ENCODE measurements around the gene PRAMEF17. TPM values are rescaled to one million over a fixed set of nuclear protein-coding genes. Genes with fewer than 3 reads are reported as not detected.

The PRAMEF17 gene
- total and polyA plus RNA-seq, 2 of the 8 experiments (the other 6 are each of a cell fraction or from before 2014, with no cell fraction given) = not detected

DNA sequence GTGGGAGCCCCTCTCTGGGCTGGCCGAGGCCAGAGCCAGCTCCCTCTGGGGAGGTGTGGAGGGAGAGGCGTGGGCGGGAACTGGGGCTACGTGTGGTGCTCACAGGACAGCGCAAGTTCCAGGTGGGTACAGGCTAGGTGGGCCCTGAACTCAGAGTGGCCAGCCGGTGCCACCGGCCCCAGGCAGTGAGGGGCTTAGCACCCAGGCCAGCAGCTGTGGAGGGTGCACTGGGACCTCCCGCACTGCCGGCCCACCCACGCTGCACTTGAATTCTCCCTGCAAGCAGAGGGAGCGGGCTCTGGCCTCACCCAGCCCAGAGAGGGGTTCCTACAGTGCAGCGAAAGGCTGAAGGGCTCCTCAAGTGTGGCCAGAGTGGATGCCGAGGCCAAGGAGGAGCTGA is 41.1 kb downstream of the PRAMEF17 start:
- POLR2A ChIA-PET (ENCODE audit: partially characterized antibody) = no interaction called here
- Histone ChIP-seq H3K9ac (replicated peaks in 1 of 4; ENCODE audit: extremely low read depth in 1 of 4, low read depth in 3 of 4, low read length in 3 of 4) (no peak overlapping the region), H2AFZ (ENCODE audit: low read length) (no peak overlapping the region), H3K79me1 (ENCODE audit: low read depth, low read length) (no peaks in the 10 kb centered on the region), H2AK5ac (ENCODE audit: low read depth, low read length) (no peak overlapping the region), H3K14ac (ENCODE audit: insufficient read length) (no peak overlapping the region), H2BK15ac (ENCODE audit: low read length) (no peak overlapping the region), H3K9me3 (ENCODE audit: insufficient read depth in 2 of 2, low read depth in 1 of 2, low read length in 1 of 2) (peaks cover 21 to 80% of the 10 kb centered on the region in 2 experiments), H3K4me1 (replicated peaks in 1 of 4; ENCODE audit: control insufficient read depth in 3 of 4, insufficient read depth in 4 of 4, low read length in 3 of 4) (no peaks in the 10 kb centered on the region), H3K56ac (replicated peaks; ENCODE audit: insufficient read length, low read depth, low read length) (no peak overlapping the region), H2BK120ac (replicated peaks; ENCODE audit: low read depth, low read length) (no peak overlapping the region), H4K5ac (ENCODE audit: insufficient read length, low read depth, low read length) (no peak overlapping the region), H3K4me3 (ENCODE audit: extremely low read depth in 1 of 4, insufficient read depth in 2 of 4, low read depth in 3 of 4, low read length in 4 of 4) (no peak overlapping the region), H3K23me2 (ENCODE audit: low read depth, low read length) (no peaks in the 10 kb centered on the region), H3K4me2 (ENCODE audit: insufficient read depth in 1 of 2, low read depth in 2 of 2, low read length in 2 of 2) (no peak overlapping the region), H3K27ac (ENCODE audit: low read depth, low read length) (no peak overlapping the region), H3K18ac (ENCODE audit: extremely low read depth, low read length) (no peak overlapping the region), H3K36me3 (ENCODE audit: control insufficient read depth in 2 of 4, insufficient read depth in 4 of 4, low read length in 3 of 4) (no peaks in the 10 kb centered on the region), H3K23ac (ENCODE audit: insufficient read length) (no peak overlapping the region), H4K91ac (replicated peaks; ENCODE audit: insufficient read length, low read length) (no peak overlapping the region), H4K20me1 (replicated peaks in 1 of 2; ENCODE audit: control insufficient read depth in 1 of 2, insufficient read depth in 2 of 2, low read length in 2 of 2) (no peaks in the 10 kb centered on the region), H3K4ac (replicated peaks; ENCODE audit: insufficient read length, low read depth, low read length) (no peak overlapping the region), H4K8ac (ENCODE audit: extremely low read depth, insufficient read depth, low read length) (no peak overlapping the region), H3K27me3 (replicated peaks in 1 of 4; ENCODE audit: control insufficient read depth in 3 of 4, extremely low read depth in 1 of 4, insufficient read depth in 3 of 4, low read length in 3 of 4) (no peaks in the 10 kb centered on the region), H2BK20ac (ENCODE audit: low read length) (no peak overlapping the region), H2BK5ac (ENCODE audit: low read depth, low read length) (no peak overlapping the region), H3K79me2 (ENCODE audit: control insufficient read depth in 1 of 2, insufficient read depth in 2 of 2, low read length in 2 of 2) (no peaks in the 10 kb centered on the region), H2BK12ac (ENCODE audit: low read depth, low read length) (no peak overlapping the region)
- FAIRE-seq (no peak), DNase-seq (ENCODE audit: low read depth in 1 of 2, low spot score in 2 of 2) (no peak)
- 90% methylated on average over 13 of the region's 13 CpGs; no CpG with 5 or more reads in 1 of the 2 experiments for WGBS, 2 experiments (ENCODE audit: extremely low coverage in 1 of 2, insufficient coverage in 1 of 2, insufficient read length in 1 of 2, insufficient replicate concordance in 2 of 2, low coverage in 1 of 2, low lambda C conversion rate in 2 of 2, missing lambda C conversion rate in 1 of 2)
- no peak for TF ChIP-seq ZNF274 (IDR thresholded peaks at IDR 0.05; ENCODE audit: borderline replicate concordance, extremely low read depth, low read length)
- TF ChIP-seq CBX5 (IDR thresholded peaks at IDR 0.05; ENCODE audit: low read depth, low read length) = no peak
- TF ChIP-seq, protein P1, sequence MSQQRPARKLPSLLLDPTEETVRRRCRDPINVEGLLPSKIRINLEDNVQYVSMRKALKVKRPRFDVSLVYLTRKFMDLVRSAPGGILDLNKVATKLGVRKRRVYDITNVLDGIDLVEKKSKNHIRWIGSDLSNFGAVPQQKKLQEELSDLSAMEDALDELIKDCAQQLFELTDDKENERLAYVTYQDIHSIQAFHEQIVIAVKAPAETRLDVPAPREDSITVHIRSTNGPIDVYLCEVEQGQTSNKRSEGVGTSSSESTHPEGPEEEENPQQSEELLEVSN (IDR thresholded peaks at IDR 0.05) = no peak
- TF ChIP-seq RXRA (IDR thresholded peaks at IDR 0.05; ENCODE audit: insufficient read depth, low read depth, low read length) = no peak
- TF ChIP-seq, protein P2, sequence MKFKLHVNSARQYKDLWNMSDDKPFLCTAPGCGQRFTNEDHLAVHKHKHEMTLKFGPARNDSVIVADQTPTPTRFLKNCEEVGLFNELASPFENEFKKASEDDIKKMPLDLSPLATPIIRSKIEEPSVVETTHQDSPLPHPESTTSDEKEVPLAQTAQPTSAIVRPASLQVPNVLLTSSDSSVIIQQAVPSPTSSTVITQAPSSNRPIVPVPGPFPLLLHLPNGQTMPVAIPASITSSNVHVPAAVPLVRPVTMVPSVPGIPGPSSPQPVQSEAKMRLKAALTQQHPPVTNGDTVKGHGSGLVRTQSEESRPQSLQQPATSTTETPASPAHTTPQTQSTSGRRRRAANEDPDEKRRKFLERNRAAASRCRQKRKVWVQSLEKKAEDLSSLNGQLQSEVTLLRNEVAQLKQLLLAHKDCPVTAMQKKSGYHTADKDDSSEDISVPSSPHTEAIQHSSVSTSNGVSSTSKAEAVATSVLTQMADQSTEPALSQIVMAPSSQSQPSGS (IDR thresholded peaks at IDR 0.05; ENCODE audit: low read length) = no peak
- no peak for TF ChIP-seq CREB1 (IDR thresholded peaks at IDR 0.05)
- no peak for TF ChIP-seq SAP30 (IDR thresholded peaks at IDR 0.05; ENCODE audit: insufficient read depth, insufficient replicate concordance, low read length)
- no peak for TF ChIP-seq JUN (IDR thresholded peaks at IDR 0.05; ENCODE audit: low read depth, low read length)
- no peak for TF ChIP-seq CHD1 (IDR thresholded peaks at IDR 0.05; ENCODE audit: low read depth, low read length)
- no peak for TF ChIP-seq NRF1 (IDR thresholded peaks at IDR 0.05; ENCODE audit: low read depth, low read length)
- no peak for TF ChIP-seq HDAC2 (IDR thresholded peaks at IDR 0.05; ENCODE audit: borderline replicate concordance in 1 of 2, low read depth in 2 of 2, low read length in 2 of 2)
- TF ChIP-seq RFX5 (IDR thresholded peaks at IDR 0.05; ENCODE audit: borderline replicate concordance, low read depth, low read length) = no peak
- CTCF ChIA-PET (ENCODE audit: partially characterized antibody) = interaction anchor here (0.9 kb wide), 1 partner anchor 235 kb away, joined by 3 read pairs; no protein-coding TSS in a partner anchor
